RKO (cell line): Measurements from ENCODE around the gene LIPK.
"Not testable (repeated sequence)": the region's sequence is repeated elsewhere in the genome, so short reads cannot be mapped to it uniquely, and the experiment has no call there.

Experiments used
- DNase-seq: peaks from one replicate; pipeline ENCODE4 v3.0.0-alpha.2; 2016; ENCODE audit warnings: low spot score

Gene LIPK, protein sequence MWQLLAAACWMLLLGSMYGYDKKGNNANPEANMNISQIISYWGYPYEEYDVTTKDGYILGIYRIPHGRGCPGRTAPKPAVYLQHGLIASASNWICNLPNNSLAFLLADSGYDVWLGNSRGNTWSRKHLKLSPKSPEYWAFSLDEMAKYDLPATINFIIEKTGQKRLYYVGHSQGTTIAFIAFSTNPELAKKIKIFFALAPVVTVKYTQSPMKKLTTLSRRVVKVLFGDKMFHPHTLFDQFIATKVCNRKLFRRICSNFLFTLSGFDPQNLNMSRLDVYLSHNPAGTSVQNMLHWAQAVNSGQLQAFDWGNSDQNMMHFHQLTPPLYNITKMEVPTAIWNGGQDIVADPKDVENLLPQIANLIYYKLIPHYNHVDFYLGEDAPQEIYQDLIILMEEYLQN

DNA sequence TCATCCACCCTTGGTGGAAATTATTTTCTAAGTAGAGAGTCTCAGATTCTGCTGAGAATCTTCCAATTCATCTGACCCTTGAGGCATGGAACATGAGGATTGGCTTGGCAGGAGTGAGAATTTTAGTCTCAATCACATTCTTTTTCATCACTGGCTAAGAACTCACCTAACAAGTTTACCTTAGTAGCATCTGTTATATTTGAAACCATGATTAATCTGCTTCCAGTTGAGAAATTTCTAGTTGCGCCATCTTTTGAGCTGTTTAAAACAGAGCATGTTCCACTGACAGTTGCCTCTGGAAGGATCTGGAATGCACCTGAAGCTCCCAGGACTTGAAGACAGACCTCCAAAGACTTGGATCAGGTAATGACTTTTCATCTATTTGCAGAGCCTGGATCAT is at the start of gene LIPK:
Gene LIPK, plus strand, starts transcription at position 292 of the 400 bp plus-strand sequence. CDS start 18,295 bp downstream, outside the sequence.
- no peak for DNase-seq

DNA sequence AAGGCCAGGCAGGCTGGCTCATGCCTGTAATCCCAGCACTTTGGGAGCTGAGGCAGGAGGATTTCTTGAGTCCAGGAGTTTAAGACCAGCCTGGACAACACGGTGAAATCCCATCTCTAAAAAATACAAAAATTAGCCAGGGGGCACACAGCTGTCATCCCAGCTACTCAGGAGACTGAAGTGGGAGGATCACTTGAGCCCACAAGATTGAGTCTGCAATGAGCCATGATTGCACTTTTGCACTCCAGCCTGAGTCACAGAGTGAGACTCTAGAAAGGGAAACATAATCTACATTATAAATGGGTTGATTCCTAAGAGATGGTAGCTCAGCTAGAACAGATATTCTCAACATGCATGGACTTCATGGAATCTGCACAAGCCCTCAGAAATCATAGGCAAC is 48.1 kb upstream of the LIPK start:
- DNase-seq, result peak; percentile 21

DNA sequence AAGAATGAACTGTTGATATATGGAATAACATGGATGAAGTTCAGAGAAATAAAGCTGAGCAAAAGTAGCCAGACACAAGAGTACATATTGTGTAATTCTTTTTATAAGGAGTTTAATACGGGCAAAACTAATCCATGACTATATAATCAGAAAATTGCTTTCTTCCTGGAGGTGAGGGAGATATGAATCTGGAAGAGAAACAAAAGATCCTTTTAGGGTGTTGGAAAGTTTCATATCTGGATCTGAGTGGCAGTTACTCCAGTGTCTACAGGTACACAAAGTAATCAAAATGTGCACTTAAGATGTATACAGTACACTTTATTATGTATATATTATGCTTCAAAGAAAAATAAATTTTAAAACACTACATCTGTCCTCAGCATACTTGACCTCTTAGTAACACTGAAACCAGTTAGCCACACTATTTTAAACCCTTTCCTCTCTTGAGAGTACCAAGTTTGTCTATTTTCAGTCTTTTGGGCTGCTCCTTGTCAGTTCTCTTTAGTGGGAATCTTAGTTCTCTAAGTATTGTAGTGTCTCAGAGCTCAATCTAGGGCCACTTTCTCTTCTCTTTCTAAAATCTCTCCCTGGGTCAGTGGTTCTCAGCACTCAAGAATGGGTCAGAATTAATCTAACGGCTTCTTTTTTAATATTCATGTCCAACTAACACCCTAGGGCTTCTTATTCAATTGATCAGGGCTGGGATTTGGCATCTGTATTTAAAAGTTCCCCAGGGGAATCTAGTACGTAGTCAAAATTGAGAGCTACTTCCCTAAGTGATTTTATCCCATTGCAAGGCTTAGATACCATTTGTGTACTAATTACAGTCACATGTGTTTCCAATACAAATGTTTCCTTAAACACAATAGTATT is 46.1 kb upstream of the LIPK start:
- no peak for DNase-seq

DNA sequence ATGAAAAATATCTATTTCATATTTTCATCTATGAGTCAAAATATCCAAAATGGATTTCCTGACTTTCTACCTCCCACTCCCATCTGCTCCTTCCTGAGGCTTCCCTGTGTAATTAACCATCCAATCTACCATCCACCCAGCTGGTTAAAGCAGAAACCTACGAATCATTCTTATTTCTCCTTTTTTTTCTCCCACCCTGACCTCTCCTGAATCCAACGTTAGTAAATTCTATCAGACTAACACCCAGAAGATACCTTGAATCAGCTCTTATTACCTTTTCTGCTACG is 45.5 kb upstream of the LIPK start:
- DNase-seq, result no peak

DNA sequence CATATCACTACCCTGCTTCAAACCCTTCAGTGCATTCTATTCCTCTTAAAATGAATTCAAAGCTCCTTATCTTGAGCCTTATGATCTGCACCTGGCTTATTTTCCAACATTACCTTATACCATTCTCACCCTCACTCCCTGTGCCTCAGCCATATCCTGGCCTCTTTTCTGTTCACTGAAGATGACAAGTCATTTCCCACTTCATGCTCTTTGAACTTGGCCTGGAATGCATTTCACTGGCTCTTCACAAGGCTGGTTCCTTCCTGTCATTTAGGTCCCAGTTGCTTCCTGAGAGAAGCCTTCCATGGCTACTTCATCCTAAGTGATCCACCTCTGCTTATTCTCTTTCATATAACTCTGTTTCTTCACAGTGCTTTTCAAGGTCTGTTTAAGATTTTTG is 45.0 kb upstream of the LIPK start:
- DNase-seq, result no peak

DNA sequence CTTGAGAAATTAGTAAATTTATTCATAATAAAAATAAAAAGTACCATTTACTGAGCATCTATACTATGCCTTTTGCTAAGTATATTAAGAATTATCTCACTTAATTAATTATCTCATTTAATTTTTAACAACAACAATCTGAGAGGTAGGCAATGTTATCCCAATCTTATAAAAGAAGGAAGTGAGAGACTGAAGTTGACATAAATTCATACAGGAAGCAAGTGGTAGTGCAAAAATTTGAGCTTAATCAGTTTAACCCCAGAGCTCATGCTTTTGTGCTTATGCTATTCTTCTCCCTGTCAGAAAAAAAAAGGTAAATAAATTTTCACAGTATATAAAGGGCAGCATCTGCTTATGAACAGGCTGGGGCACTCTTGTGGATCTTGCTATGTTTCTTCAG is 44.5 kb upstream of the LIPK start:
- no peak for DNase-seq

DNA sequence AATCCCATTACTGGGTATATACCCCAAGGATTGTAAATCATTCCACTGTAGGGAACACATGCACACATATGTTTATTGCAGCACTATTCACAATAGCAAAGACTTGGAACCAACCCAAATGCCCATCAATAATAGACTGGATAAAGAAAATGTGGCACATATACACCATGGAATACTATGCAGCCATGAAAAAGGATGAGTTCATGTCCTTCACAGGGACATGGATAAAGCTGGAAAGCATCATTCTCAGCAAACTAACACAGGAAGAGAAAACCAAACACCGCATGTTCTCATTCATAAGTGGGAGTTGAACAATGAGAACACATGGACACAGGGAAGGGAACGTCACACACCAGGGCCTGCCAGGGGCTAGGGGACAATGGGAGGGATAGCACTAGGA is 42.9 kb upstream of the LIPK start:
- DNase-seq, result not testable (repeated sequence)

DNA sequence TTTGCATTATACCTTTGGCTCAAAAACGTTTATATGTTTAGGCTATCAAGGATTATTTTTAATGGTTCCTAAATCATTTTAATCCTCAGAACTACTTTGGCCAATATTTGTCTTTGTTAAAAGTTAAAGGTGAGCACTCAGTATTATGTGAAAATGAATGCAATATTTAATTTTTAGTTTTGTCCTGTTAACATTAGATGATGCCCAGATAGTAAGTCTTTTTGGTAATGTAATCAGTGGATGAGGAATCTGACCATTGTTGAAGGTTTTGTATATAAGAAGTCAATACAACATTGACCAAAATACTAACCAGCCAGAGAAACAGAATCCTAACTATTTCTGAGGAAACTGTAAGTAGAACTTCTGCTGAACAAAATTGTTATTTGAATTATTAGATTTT is 41.9 kb upstream of the LIPK start, which contains the start of gene LIPF:
Gene LIPF, plus strand, starts transcription at position 301 of the 400 bp plus-strand sequence. CDS start 2,856 bp downstream, outside the sequence.
- no peak for DNase-seq

DNA sequence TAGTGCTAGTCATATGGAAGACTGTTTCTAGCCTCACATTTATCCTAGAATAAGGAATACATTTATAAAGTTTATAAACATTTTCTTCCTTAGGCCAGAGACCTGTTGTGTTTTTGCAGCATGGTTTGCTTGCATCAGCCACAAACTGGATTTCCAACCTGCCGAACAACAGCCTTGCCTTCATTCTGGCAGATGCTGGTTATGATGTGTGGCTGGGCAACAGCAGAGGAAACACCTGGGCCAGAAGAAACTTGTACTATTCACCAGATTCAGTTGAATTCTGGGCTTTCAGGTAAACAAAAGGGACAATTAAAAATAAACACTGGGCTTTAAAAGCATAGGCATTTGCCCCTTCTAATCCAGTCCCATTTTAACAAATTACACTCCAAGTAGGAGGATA is 37.6 kb upstream of the LIPK start:
- DNase-seq, result no peak

DNA sequence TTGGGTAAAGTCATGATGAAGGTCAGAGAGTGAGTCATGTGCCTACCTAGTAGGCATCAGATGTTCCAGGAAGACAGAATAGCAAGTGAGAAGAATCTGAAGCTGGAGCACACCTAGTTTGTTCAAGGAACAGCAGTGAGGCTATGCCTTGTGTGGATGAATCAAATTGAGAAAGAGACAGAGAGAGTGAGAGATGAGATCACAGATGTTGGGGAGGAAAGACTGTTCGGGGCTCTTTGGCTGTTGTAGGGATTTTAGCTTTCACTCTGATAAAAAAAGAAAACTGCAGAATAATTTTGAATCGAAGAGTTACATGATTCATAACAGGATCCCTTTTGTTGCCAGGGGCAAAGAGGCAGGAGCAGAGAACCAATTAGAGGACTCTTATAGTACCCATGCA is 35.6 kb upstream of the LIPK start:
- no peak for DNase-seq

DNA sequence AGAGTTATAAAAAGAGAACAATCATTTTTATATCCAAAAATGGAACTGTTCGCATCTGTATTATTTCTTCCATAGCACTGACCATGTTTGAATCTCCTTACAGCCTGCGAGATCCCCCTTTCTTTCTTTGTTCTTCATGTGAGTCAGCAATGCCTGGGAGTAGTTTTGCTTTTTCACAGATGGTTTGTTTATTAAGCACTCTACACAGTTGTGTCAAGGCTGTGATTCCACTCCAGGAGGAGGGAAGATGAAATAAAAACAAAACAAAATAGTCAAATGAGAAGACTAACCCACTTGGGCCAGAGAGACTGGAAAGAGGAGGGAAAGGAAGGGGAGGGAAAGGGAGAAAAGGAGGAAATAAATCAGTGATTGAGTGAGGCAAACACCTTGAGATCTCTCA is 34.0 kb upstream of the LIPK start:
- no peak for DNase-seq

DNA sequence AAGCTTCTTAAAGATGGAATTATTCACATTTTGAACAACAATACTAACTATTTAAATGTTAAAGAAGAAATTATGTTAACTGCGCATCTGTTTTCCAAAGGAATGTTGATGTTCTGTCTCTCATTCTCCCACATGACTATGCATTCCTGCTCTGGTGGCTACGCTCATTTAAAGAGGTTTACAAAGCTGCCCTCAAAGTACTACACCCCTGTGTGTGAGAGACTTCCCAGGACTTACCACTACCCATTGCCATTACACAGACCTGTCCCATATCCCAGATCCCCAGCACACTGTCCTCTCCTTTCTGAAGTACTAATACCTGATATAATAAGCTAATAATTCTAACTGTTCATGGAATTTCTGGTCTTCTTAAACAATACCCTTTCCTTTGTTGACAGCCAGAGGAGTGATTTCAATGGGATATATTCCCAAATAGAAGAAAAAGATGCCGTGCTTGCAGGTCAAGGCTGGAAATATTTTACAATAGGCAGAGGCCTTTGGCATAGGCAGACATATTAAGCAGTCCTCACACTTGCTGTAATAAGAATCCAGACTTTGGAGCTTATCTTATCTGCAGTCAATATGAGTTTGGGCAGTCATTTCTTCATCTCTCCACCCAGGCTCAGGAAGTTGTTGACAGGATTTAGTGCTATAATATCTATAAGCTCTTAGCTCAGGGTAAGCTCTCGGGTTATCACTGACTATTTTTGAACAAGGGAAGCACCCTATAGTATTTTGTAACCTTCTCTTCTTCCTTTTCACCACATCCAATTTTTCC is 29.6 kb upstream of the LIPK start:
- no peak for DNase-seq

DNA sequence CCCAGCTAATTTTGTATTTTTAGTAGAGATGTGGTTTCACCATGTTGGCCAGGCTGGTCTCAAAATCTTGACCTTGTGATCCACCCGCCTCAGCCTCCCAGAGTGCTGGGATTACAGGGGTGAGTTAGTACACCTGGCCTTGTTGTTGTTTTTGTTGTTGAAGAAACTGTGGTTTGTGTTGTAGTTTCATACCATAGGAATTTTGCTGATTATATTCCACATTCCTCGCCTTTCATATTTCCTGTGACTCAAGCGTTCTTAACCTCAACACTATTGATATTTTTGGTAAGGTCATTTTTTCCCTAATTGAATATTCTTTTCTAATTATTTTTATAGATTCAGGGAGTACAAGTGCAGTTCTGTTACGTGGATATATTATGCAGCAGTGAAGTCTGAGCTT is 25.1 kb upstream of the LIPK start:
- DNase-seq, result no peak

DNA sequence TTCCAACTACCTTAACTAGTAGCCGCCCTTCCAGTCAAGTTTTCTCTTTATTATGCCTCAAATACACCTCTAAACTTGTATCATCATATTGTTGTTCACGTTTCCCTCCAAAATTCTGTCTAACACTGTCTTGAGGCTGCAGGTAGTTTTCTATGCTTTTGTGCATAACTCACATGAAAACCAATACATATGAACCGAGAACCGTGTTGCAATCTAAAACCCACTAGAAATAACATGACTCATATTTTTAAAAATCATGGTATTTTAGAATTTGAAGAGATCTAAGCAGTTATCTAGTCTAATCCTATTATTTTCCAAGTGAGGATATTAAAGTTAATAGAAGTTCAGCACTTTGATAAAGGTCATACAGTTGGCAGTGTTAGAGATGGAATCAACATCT is 23.6 kb upstream of the LIPK start:
- no peak for DNase-seq

DNA sequence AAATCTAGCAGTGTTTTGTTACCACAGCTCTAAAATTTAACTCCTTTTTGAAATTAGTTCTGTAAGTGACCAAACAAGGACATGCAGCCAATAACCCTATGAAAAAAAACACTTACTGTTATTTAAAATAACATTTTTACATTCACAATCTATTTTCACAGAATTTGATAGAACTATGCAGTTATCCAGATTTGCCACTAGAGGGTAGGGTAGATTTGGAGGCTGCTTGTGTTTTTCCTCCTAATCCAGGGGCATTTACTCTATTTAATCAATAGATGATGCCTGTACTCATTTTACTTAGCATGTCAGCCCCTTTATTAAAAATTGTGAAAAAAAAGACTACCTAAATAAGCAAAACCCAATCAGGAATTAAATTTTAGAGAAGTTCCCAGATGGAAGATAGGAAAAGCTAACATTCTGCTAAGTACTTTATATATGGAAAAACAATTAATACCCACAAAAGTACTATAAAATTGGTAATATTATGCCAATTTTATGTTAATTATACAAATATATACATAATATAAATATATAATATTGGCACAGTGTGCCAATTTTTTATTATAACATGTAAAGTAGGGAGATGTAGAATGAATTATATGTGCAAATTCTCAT is 18.1 kb upstream of the LIPK start:
- peak; percentile 59 for DNase-seq

DNA sequence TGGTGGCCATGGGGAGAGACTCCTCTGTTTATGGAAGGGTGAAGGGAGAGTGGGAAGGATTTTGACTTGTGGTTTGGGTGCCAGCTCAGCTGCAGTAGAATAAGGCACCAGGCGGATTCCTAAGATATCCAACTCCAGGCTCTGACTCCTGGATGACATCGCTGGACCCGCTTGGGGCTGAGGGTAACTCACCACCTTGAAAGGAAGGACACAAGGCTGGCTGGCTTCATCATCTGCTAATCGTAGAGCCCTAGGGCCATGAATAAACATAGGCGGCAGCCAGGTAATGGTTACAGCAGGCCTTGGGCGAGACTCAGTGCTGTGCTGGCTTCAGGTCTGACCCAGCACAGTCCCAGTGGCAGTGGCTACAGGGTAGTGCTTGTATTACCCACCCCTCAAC is 16.7 kb upstream of the LIPK start:
- no peak for DNase-seq

DNA sequence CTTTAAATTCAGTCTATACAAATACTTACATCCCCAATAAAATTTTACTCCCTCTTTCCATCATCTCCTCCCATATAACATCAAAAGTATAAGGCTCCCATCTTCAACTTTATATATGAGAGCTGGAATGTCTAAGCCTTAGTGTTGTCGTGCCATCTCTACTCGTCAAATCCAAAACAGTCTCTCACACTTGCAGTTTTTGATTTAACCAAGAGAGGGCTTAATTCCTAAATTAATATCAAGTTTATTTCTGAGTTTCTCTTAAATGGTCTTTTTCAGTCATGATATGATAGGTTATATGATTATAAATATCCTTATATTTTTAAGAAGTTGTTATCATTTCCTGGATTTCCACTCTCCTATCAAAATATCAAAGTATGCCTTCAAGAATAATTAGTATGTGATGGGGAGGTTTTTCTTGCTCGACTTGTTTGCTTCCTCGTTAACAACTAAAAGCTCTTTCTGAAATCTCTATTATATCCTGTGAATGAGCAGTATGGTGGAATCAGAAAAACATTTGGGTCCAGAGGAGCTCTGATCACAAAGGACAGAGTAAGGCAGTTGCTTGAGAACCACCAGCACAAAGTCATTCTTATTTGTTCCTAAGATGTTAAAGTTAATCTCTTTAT is 12.5 kb upstream of the LIPK start:
- no peak for DNase-seq

DNA sequence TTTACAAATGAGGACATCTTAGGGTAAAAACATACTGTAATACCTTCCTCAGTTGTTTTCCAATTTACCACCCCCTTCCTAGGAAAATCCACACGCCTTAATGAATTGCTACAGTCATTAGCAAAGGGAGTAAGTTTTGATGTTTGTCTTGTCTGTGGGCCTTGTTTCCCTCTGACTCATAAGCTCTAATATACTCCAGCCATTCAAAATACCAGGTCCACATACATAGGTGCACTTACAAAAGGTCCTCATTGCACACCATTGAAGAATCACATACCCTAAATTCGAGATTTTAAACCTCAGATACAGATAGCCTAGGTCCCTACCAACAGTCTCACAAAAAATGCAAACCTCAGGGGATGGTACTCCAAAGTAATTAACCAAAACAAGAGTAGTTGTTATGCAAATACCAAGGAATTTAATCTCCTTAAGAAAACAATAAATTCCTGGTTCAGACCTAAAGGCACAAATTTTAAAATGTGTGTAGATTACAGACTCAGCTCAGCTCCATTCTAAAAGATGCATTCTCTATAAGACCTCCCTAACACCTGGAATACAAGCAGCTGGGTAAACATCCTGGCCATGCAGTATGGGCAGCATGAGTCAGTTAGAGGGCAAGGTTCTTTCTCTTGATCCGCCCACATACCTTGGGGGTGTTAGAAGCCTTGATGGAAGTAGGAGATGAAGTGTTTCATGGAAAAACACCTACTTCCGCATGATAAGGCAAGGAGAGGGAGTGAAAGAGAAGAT is 3.0 kb upstream of the LIPK start:
- DNase-seq, result peak; percentile 27

DNA sequence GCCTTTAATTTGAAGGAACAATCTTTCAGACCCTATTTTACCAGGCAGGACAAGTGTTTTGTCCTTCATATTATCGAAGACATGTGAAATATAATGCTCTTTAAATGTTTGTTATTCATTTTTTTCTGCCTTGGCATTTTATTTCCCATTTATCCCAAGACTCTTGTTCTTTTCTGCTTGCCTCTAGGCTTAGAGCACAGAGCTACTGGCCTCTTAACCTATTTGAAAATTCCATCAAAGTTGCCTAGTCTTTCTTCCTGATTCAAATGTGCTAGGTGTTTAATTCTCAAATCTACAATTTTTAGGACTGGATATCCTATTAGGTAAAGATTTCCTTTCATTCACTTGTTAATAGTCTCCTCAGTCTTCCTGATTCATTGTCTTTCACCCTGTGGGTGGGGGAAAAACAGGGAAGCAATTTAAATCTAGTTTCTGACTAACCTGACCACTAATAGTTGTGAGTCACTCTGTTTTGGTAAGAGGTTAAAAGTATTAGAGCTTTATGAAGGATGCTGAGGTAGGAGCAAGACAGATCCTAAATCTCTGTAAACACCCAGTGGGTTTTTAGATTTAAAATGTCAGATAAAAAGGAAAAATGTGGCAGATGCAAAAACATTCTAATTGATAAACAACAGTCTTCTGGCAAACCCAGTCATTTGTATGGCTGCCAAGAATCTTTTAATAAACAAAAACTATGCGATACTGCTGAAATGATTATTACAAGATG is 1.5 kb downstream of the LIPK start:
- peak; percentile 75 for DNase-seq

DNA sequence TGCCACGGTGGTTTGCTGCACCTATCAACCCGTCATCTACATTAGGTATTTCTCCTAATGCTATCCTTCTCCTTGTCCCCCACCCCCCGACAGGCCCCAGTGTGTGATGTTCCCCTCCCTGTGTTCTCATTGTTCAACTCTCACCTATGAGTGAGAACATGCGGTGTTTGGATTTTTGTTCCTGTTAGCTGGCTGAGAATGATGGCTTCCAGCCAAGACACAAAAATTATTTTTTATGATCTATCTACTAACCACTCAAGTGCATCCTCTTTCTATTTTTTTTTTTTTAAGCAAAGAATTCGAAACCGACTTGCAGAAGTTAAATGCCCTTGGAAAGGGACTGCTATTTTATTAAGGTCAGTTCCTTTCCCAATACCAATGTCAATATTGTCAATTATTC is 3.3 kb downstream of the LIPK start:
- DNase-seq, result not testable (repeated sequence)
